HG03060 (cell line): ENCODE results near the gene STAB2.

Experiments
- ATAC-seq: cut with Tn5 transposase; IDR thresholded peaks from one replicate; pipeline ENCODE4 v1.9.1; 2021; ENCODE audit warnings: low read depth, moderate number of reproducible peaks; ENCODE audit not compliant: unreplicated experiment

STAB2 gene

GRCh38 chr12:103686026-103686425 lies 99.0 kb downstream of the STAB2 start:
- no peak for ATAC-seq

GRCh38 chr12:103687253-103687652 lies 100.2 kb downstream of the STAB2 start:
- ATAC-seq = no peak

- ATAC-seq = no peak
Measured at GRCh38 chr12:103688376-103689063, 101.4 kb downstream of the STAB2 start.

GRCh38 chr12:103690426-103690825 lies 103.4 kb downstream of the STAB2 start:
- ATAC-seq = no peak

DNA sequence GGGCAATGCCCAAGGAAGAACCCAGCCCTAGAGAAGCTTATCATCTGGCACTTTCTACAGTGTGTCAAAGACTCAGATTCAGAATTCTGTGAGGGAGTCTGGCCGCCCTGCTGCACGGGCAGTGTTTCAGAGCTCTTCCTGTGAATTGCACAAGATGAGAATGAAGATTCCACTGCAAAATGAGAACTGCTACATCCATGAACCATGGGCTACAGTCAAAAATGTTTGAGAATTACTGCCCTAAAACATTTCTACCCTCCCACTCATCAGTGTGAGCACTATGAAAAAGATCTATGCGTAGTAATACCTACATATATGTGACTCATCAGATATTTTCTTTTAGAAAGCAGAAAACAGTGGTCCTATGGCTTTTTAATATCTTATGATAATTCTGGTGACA lies 104.0 kb downstream of the STAB2 start:
- ATAC-seq = no peak

DNA sequence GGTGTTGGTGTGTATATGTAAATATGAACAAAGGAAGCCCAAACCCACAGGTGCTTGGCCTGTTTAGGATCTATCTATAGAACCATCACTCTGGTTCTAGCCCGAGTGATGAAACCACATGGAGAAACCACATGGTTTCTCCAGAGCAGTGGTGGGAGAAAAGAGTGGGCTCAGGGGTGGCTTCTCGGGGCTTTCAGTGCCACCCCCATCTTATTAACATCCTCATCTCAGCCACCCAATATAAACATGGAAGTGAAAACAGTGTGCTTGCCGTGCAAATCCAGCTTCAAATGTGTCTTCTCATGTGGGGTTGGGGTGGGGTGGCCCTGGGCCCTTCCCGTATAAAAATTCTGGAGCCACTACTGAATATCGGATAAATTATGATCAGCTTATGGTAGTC lies 109.0 kb downstream of the STAB2 start:
- ATAC-seq = no peak

DNA sequence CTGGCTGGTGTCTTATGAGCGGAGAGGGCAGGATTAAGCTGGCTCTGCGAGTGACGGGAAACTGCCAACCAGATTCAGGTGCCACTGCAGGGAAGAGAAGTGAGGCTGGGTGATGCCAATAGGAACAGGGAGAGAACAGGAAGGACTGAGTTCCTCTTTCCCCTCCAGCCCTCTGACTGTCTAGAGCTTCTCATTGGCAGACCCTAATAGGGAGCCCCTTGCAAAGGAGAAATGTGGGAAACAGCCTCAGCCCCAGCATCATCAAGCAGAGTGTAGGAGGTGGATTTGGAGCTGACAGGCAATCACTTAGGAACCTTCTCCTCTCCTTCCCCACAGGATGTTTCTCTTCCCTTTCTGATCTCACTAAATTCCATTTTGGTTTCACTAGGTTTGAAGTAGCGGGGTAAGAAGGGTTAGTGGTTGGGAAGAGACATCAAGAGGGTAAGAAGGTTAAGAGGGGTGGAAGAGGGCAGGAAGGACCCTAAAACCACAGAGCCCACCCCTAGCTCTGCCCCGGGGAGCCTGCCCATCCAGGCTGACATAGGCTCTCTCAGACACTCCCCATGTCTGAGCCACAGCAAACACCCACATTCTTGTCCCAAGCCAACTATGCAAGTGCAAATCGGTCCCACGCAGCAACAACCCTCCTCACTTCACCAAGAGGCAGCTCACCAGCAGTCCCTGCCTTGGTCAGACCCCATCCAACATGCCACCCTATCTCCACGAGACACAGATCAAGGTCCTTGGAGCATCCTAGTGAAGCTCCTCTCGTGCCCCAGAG lies 111.1 kb downstream of the STAB2 start:
- ATAC-seq = no peak

DNA sequence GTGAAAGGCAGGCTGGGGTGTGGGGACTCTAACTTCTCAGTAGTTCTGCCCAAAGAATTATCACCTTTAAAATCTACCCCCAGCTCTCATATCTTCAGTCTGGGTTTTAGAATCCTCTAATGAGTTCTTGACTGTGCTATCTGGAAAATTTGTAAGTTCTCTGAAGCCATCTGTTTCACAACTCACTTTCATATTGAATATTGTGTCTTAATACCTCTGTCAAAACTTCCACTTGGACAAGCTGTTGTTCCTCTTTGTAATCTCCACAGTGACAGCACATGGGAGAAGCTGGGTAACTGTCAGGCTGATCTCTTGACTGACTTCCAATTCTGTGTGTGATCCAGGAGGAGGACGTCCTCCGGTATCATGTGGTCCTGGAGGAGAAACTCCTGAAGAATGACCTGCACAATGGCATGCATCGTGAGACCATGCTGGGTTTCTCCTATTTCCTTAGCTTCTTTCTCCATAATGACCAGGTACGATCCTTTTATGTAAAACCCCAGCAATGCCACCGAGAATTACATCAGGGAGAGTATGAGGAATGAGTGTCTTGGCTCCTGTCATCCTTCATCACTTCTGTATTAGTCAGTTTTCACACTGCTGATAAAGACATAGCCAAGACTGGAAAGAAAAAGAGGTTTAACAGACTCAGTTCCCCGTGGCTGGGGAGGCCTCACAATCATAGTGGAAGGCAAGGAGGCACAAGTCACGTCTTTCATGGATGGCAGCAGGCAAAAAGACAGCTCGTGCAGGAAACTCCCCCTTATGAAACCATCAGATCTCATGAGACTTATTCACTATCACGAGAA lies 111.9 kb downstream of the STAB2 start:
- no peak for ATAC-seq

DNA sequence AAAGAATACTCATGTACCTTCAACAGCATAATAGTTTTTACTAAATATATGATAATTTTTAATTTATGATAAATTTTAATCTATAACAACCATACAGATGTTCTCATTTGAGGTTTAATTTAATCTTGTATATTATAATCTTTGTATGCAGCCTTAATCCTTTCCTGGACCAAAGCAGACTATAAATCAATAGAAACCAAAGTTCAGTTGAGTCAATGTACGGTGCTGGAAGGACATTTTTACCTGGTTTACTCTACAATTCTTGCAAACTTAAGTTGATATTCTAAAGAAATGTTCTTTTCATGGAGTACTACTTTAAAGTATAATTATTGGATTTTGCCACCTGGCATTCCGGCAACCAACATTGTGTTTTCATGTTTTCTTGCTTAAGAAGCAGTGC lies 118.0 kb downstream of the STAB2 start:
- no peak for ATAC-seq

DNA sequence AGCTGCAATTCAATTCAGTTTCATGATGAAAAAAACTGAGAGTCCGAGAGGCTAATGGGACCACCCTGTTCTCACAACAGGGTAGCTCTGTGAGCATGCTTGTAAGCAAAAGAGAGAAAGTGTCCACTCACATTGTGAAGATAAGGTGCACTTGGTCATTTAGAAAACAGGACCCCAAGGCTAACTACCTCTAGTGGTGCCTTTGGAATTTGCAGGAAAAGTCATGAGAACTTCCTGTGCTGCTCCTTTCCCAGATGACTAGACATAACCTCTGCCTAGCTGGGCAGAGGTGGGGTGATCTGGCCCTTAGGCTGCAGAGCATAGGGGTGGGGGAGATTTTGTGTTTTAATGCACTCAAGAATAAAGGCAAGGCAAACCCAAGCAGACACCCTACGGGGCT lies 118.9 kb downstream of the STAB2 start:
- ATAC-seq = no peak

DNA sequence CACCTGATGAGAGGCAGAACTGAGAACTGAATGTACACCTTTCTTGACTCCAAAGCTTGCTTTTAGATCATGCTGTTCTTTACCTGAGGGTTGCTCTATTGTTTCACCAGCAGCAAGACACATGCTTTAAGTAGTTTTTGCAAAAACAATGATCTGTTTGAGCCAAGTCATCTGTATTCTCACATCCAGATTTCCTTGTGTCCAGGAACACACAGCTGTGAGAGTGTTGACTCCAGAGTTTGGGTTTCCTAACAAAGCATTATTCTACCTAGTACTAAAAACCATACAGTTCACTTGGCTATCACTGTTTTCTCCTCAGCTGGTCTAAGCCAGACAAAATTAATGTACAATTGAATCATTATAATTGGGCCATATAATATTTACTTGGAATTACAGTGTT lies 120.4 kb downstream of the STAB2 start:
- ATAC-seq = no peak

DNA sequence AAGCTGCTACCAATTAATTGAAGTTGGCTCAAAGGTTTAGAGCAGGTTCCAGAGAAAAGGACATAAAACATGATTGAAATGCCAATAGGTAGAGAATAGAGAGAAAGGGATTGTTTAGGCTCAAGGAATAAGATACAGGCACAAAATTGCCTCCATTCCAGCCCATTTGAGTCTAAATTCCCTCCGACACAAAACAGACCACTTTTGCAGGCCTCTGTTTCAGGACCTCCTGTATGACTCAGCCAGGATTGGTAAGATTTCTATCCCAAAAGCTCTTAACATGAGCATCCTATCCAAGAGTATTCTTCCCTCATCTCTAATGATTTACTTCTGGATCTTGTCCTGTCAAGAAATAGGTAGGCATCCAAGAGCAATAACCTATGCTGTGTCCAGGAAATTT lies 123.5 kb downstream of the STAB2 start:
- no peak for ATAC-seq

DNA sequence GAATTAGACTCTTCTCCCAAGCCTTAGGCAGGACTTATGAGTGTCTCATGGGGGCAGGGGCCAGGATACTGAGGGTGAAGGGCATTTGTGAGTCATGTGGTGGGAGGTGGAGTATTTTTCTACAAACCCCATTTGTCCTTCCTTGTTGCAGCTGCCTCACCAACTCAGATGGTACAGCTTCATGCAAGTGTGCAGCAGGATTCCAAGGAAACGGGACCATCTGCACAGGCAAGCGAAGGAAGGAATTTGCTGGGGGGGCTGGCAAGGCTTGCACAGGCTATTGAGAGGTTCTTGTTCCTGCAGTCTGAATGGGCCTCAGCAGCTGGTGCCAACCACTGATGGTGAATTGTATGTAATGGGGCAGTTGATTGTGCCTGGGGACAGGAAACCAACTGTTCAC lies 125.1 kb downstream of the STAB2 start:
- ATAC-seq = no peak

- no peak for ATAC-seq
Measured at GRCh38 chr12:103715494-103715893, 128.4 kb downstream of the STAB2 start.

DNA sequence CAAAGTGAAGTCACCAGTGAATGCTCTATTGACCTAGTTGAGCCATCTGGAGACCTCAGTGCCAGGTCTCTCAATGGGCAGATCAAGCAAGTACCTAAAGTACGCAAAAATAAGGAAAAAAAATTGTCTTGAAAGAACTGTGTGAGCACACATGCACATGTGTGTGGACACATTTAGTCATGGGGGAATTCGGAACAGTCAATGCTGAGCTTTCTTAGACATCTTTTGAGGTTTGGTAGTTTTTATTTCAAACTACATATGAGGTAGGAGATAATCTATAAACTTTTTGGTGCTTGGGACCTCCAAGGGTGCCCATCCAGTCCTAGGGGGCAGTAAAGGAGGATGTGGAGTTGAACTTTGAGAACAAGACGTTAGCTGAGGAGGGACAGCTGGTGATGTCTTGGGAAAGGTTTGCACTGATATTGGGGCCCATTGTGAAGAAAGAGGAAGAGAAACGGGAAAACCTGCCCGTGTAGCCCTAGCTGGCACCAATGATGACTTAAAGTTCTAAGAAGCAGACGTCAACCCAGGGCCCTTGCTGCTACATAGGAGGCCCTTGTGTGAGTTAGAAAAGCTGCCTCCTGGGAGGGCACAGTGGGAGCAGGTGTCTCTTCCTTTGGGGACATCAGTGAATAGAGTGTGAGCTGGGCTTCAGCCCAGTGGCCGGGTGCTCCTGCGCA lies 129.6 kb downstream of the STAB2 start:
- no peak for ATAC-seq

- ATAC-seq = no peak
Measured at GRCh38 chr12:103725398-103725797, 138.3 kb downstream of the STAB2 start.

DNA sequence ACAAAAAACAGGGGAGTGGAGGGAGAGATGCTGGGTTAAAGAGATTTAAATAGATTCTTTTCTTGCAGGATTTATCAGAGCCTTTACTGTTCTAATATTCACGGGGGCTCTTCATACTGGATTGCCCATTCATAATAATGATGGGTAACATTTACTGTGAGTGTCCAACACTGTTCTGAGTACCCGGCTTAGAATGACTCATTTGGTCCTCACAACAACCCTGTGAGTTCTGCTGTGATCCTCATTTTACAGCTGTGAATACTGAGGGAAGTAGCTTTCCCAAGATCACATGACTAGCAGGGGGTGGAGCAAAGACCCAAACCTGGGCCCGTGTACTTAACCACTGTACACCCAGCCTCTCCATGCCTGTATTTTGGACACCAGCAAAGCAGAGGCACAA lies 140.6 kb downstream of the STAB2 start:
- no peak for ATAC-seq

GRCh38 chr12:103728323-103728722 lies 141.2 kb downstream of the STAB2 start:
- ATAC-seq = no peak

- no peak for ATAC-seq
Measured at GRCh38 chr12:103729499-103729898, 142.4 kb downstream of the STAB2 start.

DNA sequence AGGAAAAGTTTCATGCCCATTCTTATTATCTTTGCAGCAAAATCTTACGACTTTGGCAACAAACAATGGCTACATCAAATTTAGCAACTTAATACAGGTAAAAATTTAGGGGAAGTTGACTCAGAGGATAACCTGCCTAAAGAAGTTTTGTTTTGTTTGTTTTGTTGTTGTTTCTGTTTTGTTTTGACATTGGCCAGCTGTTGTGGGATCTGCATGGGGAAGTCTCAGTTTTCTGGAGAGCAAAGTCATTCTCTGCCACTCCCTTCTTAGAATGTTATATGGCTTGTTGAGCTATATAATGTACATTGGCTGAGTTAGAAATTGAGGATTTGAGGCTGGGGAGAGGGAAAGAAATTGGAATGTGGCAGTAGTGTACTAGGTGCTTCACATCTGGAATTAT lies 144.5 kb downstream of the STAB2 start:
- no peak for ATAC-seq

DNA sequence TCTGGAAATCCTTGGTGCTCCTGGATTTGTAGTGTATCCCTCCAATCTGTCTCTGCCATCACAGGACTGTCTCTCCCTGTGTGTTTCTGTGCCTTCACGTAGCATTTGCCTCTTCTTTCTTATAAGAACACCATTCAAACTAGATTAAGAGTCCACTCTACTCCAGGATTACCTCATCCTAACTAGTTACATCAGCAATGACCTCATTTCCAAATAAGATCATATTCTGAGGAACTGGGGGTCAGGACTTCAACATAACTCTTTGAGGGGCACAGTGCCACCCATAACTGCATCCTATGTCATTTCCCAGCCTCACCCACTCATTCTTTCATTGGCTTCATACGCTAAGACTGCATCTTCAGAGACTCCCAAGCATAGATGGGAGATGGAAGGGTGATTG lies 147.8 kb downstream of the STAB2 start:
- no peak for ATAC-seq
